NT2/D1 (cell line): ENCODE measurements around the gene C8A.

Experiments used
- SUZ12 ChIP-seq: IDR thresholded peaks from 2 replicates; pipeline ENCODE4 v1.6.1; 2011; ENCODE audit not compliant: insufficient read length, insufficient read depth; ENCODE audit errors: extremely low read depth
- YY1 ChIP-seq: IDR thresholded peaks from 2 replicates; pipeline ENCODE4 v1.6.1; 2011; ENCODE audit not compliant: insufficient read length, insufficient read depth
- ZNF274 ChIP-seq: IDR thresholded peaks from 2 replicates; pipeline ENCODE4 v1.6.1; 2011; ENCODE audit warnings: mild to moderate bottlenecking, low read depth, low read length

- TF ChIP-seq ZNF274, result no peak
- TF ChIP-seq YY1, result no peak
- no peak for TF ChIP-seq SUZ12
Measured at GRCh38 chr1:56961426-56961825, 106.8 kb downstream of the C8A start.
